Activated CD4-positive, alpha-beta T cell treated with anti-CD3 and anti-CD28 coated beads for 1 hour (primary cell): Measurements from ENCODE around the gene IER2.
"Not testable (repeated sequence)": the region's sequence is repeated elsewhere in the genome, so short reads cannot be mapped to it uniquely, and the experiment has no call there.

Source experiments
- DNase-seq: peaks from one replicate; pipeline ENCODE4 v3.0.0-alpha.2; 2020

IER2 gene

GRCh38 chr19:13165162-13165997 lies 15.2 kb downstream of the IER2 start:
- DNase-seq, result no peak

GRCh38 chr19:13166151-13166550 lies 15.9 kb downstream of the IER2 start:
- not testable (repeated sequence) for DNase-seq

GRCh38 chr19:13169769-13170168 lies 19.6 kb downstream of the IER2 start:
- DNase-seq, result no peak

GRCh38 chr19:13171146-13171545 lies 20.9 kb downstream of the IER2 start:
- no peak for DNase-seq

GRCh38 chr19:13172346-13173138 lies 22.3 kb downstream of the IER2 start:
- peak; percentile 73 for DNase-seq

GRCh38 chr19:13173139-13173737 lies 23.0 kb downstream of the IER2 start:
- no peak for DNase-seq

- no peak for DNase-seq
These were observed 26.1 kb downstream of the IER2 start for GRCh38 chr19:13176345-13176744.

- DNase-seq, result not testable (repeated sequence)
These were observed 27.4 kb downstream of the IER2 start for GRCh38 chr19:13177584-13177983.

GRCh38 chr19:13178291-13178690 lies 28.1 kb downstream of the IER2 start:
- not testable (repeated sequence) for DNase-seq

GRCh38 chr19:13181747-13182388 lies 31.7 kb downstream of the IER2 start:
- DNase-seq, result no peak

GRCh38 chr19:13184926-13185325 lies 34.7 kb downstream of the IER2 start:
- not testable (repeated sequence) for DNase-seq

GRCh38 chr19:13185763-13186657 lies 35.8 kb downstream of the IER2 start:
- not testable (repeated sequence) for DNase-seq

- DNase-seq, result not testable (repeated sequence)
These were observed 36.5 kb downstream of the IER2 start for GRCh38 chr19:13186688-13187087.

GRCh38 chr19:13187419-13187818 lies 37.2 kb downstream of the IER2 start:
- no peak for DNase-seq

- no peak for DNase-seq
These were observed 39.4 kb downstream of the IER2 start for GRCh38 chr19:13189600-13189999.

- no peak for DNase-seq
These were observed 40.8 kb downstream of the IER2 start for GRCh38 chr19:13190781-13191540.

GRCh38 chr19:13195678-13196077 lies 45.5 kb downstream of the IER2 start:
- peak; percentile 50 for DNase-seq

- DNase-seq, result no peak
These were observed 48.4 kb downstream of the IER2 start for GRCh38 chr19:13198634-13199033.

- not testable (repeated sequence) for DNase-seq
These were observed 51.9 kb downstream of the IER2 start for GRCh38 chr19:13202112-13202511.
